GM12875 (cell line): ENCODE data around the gene MARS1.
"Not testable (repeated sequence)": the region's sequence is repeated elsewhere in the genome, so short reads cannot be mapped to it uniquely, and the experiment has no call there.

ENCODE experiments used
- H3K4me3 ChIP-seq: one replicate; pipeline ENCODE4 v1.5.1; 2011; ENCODE audit warnings: low read depth, low read length, control low read depth
- CTCF ChIP-seq: IDR thresholded peaks from 2 replicates; pipeline ENCODE4 v1.5.1; 2011; ENCODE audit warnings: low read depth, mild to moderate bottlenecking, control low read depth, inconsistent platforms, low read length, moderate library complexity, borderline replicate concordance; ENCODE audit not compliant: insufficient read depth

Gene MARS1

GRCh38 chr12:57514720-57515407 lies 27.0 kb downstream of the MARS1 start:
- H3K4me3 ChIP-seq = no peak overlapping the region
- TF ChIP-seq CTCF = no peak

GRCh38 chr12:57515408-57515933 lies 27.6 kb downstream of the MARS1 start:
- no peak overlapping the region for H3K4me3 ChIP-seq
- TF ChIP-seq CTCF = no peak

- H3K4me3 ChIP-seq = no peak overlapping the region
- TF ChIP-seq CTCF = no peak
Observed at GRCh38 chr12:57515934-57516541, 28.2 kb downstream of the MARS1 start.

GRCh38 chr12:57516617-57517153 lies 28.8 kb downstream of the MARS1 start:
- TF ChIP-seq CTCF = no peak
- no peak overlapping the region for H3K4me3 ChIP-seq

GRCh38 chr12:57517187-57517586 lies 29.3 kb downstream of the MARS1 start:
- TF ChIP-seq CTCF = no peak
- H3K4me3 ChIP-seq = no peak overlapping the region

- H3K4me3 ChIP-seq = not testable (repeated sequence)
Observed at GRCh38 chr12:57517718-57518117, 29.9 kb downstream of the MARS1 start.

- TF ChIP-seq CTCF = no peak
Observed at GRCh38 chr12:57518176-57518919, 30.5 kb downstream of the MARS1 start.

More at GRCh38 chr12:57518176-57518919, 30.5 kb downstream of the MARS1 start:
- H3K4me3 ChIP-seq = no peak overlapping the region
